Aorta (tissue), 5 donors: ENCODE data around the gene DISC1. TPM values are rescaled to one million over a fixed set of nuclear protein-coding genes. Genes with fewer than 3 reads are reported as not detected.

Source experiments
- ATAC-seq: fragments of 200-7000 bp; cut with Tn5 transposase; one replicate; pipeline ENCODE4 v1.9.1; 2022; ENCODE audit warnings: moderate library complexity; ENCODE audit not compliant: low FRiP score
- DNase-seq, 2 donors: peaks; one replicate each; pipeline ENCODE4 v3.0.0-alpha.2; 2020
- H3K27ac ChIP-seq, 2 donors: one replicate each; pipeline ENCODE4 v1.5.1; 2013; ENCODE audit warnings: low read length in 2 of 2, mild to moderate bottlenecking in 2 of 2, moderate library complexity in 2 of 2, control low read depth in 1 of 2, inconsistent platforms in 1 of 2, low read depth in 1 of 2
- H3K27me3 ChIP-seq, 2 donors: one replicate each; pipeline ENCODE4 v1.6.1; 2013; ENCODE audit warnings: control low read depth in 1 of 2, low read length in 1 of 2, mild to moderate bottlenecking in 1 of 2, moderate library complexity in 1 of 2; ENCODE audit not compliant: insufficient read depth in 2 of 2, control insufficient read depth in 1 of 2
- H3K36me3 ChIP-seq, 2 donors: one replicate each; pipeline ENCODE4 v1.6.1; 2013; ENCODE audit warnings: control low read depth in 1 of 2, low read length in 1 of 2, mild to moderate bottlenecking in 1 of 2; ENCODE audit not compliant: insufficient read depth in 2 of 2, control insufficient read depth in 1 of 2
- H3K4me1 ChIP-seq, 2 donors: one replicate each; pipeline ENCODE4 v1.6.1; 2013; ENCODE audit warnings: low read length in 2 of 2, control low read depth in 1 of 2, mild to moderate bottlenecking in 1 of 2, moderate library complexity in 1 of 2; ENCODE audit not compliant: insufficient read depth in 2 of 2, control insufficient read depth in 1 of 2
- H3K4me3 ChIP-seq, 2 donors: one replicate each; pipeline ENCODE4 v1.5.1; 2013; ENCODE audit warnings: low read length in 2 of 2, control low read depth in 1 of 2, mild to moderate bottlenecking in 1 of 2
- H3K9me3 ChIP-seq: one replicate; pipeline ENCODE4 v1.6.1; 2013; ENCODE audit warnings: mild to moderate bottlenecking, low read length; ENCODE audit not compliant: control insufficient read depth
- WGBS, 2 donors: extraction: QIAGEN DNeasy Blood & Tissue Kit; methylation state at CpG; one replicate each; pipeline ENCODE4 v1.1.7; 2013; 5-methylcytosine and 5-hydroxymethylcytosine counted together
- intact Hi-C, 2 donors: fragments of 100-400 bp; cut with DNase I; formaldehyde crosslinking; loops; one replicate each; pipeline versions ENCODE4 v1.14.2 to v1.15.0; 2022
- polyA plus RNA-seq, 2 donors: library from polyadenylated mRNA; stranded (reverse); fragments of 200-250 nt; gene quantifications; one replicate each; pipeline ENCODE4 v1.2.3, GENCODE V29; 2013
- total RNA-seq, 2 donors: library from RNA; stranded (reverse); fragmentation: NEBNext Ultra II Directional; extraction: Animal tissue kit (Norgen Biotek cat#: 25700); gene quantifications; one replicate each; pipeline ENCODE4 v1.2.1, GENCODE V29; 2021
- donor health status: healthy with polysubstance abuse.
- donor health status: Bipolar disorder and iron deficiency.
- donor health status: DM: no; HTN: no; CAD: no.
- donor health status: DM: no; HTN: no; CAD: no.
- donor health status: DM: yes; HTN: yes; CAD: no.

DISC1 gene
- total and polyA plus RNA-seq, 4 donors = 0.64 to 31.7 (median 6.0) TPM

GRCh38 chr1:231926933-231927332 is 300.3 kb downstream of the DISC1 start:
- WGBS, 2 donors = 76 to 79% methylated on average over 2 of the region's 2 CpGs
- ATAC-seq (no peak), DNase-seq (no peak)
- peaks cover 2 to 13% of the 10 kb centered on the region in 2 donors for H3K4me1 ChIP-seq
- intact Hi-C loops = no loop called here
- no peaks in the 10 kb centered on the region for H3K36me3 ChIP-seq
- no peak overlapping the region for H3K4me3 ChIP-seq
- H3K9me3 ChIP-seq = no peaks in the 10 kb centered on the region
- H3K27ac ChIP-seq = no peak overlapping the region
- H3K27me3 ChIP-seq = no peaks in the 10 kb centered on the region

- intact Hi-C loops = no loop called here
- no peak overlapping the region for H3K27ac ChIP-seq
- H3K36me3 ChIP-seq = no peaks in the 10 kb centered on the region
- WGBS, 2 donors = 34 to 43% methylated on average over 7 of the region's 7 CpGs
- H3K4me1 ChIP-seq = peaks cover 2 to 13% of the 10 kb centered on the region in 2 donors
- DNase-seq (no peak), ATAC-seq (no peak)
- H3K27me3 ChIP-seq = no peaks in the 10 kb centered on the region
- no peaks in the 10 kb centered on the region for H3K9me3 ChIP-seq
- H3K4me3 ChIP-seq = no peak overlapping the region
Measured at GRCh38 chr1:231927431-231927830, 300.8 kb downstream of the DISC1 start.

- Histone ChIP-seq H3K4me1 (peaks cover 2 to 13% of the 10 kb centered on the region in 2 donors), H3K27ac (no peak overlapping the region), H3K27me3 (no peaks in the 10 kb centered on the region), H3K9me3 (no peaks in the 10 kb centered on the region), H3K36me3 (no peaks in the 10 kb centered on the region), H3K4me3 (no peak overlapping the region)
- intact Hi-C loops = no loop called here
- no peak for ATAC-seq
- no peak for DNase-seq
- WGBS, 2 donors = 25 to 31% methylated on average over 8 of the region's 8 CpGs
Measured at GRCh38 chr1:231929311-231929710, 302.7 kb downstream of the DISC1 start.

- H3K27ac ChIP-seq = no peak overlapping the region
- H3K4me3 ChIP-seq = no peak overlapping the region
- peaks cover 2 to 13% of the 10 kb centered on the region in 2 donors for H3K4me1 ChIP-seq
- no peak for DNase-seq
- no peaks in the 10 kb centered on the region for H3K27me3 ChIP-seq
- H3K36me3 ChIP-seq = no peaks in the 10 kb centered on the region
- WGBS, 2 donors = 76 to 77% methylated on average over 7 of the region's 7 CpGs
- ATAC-seq = no peak
- no peaks in the 10 kb centered on the region for H3K9me3 ChIP-seq
- intact Hi-C loops = no loop called here
Measured at GRCh38 chr1:231930257-231930947, 303.8 kb downstream of the DISC1 start.

GRCh38 chr1:231931146-231931545 is 304.6 kb downstream of the DISC1 start:
- H3K4me3 ChIP-seq = no peak overlapping the region
- DNase-seq (no peak), ATAC-seq (no peak)
- H3K9me3 ChIP-seq = no peaks in the 10 kb centered on the region
- intact Hi-C loops = no loop called here
- no peak overlapping the region for H3K27ac ChIP-seq
- 94 to 95% methylated on average over 4 of the region's 4 CpGs for WGBS, 2 donors
- H3K36me3 ChIP-seq = no peaks in the 10 kb centered on the region
- no peaks in the 10 kb centered on the region for H3K27me3 ChIP-seq
- peaks cover 2 to 13% of the 10 kb centered on the region in 2 donors for H3K4me1 ChIP-seq

GRCh38 chr1:231931846-231932454 is 305.4 kb downstream of the DISC1 start:
- H3K27me3 ChIP-seq = no peaks in the 10 kb centered on the region
- intact Hi-C loops = no loop called here
- peaks cover 1 to 8% of the 10 kb centered on the region in 2 donors for H3K4me1 ChIP-seq
- H3K9me3 ChIP-seq = no peaks in the 10 kb centered on the region
- ATAC-seq = no peak
- H3K4me3 ChIP-seq = no peak overlapping the region
- 84 to 88% methylated on average over 4 of the region's 4 CpGs for WGBS, 2 donors
- H3K27ac ChIP-seq = no peak overlapping the region
- DNase-seq = no peak
- no peaks in the 10 kb centered on the region for H3K36me3 ChIP-seq

GRCh38 chr1:231933711-231934626 is 307.4 kb downstream of the DISC1 start:
- no peak for ATAC-seq
- H3K9me3 ChIP-seq = peaks cover 1% of the 10 kb centered on the region
- WGBS, 2 donors = 94 to 95% methylated on average over 15 of the region's 15 CpGs
- H3K36me3 ChIP-seq = no peaks in the 10 kb centered on the region
- intact Hi-C loops = no loop called here
- DNase-seq = no peak
- H3K27me3 ChIP-seq = no peaks in the 10 kb centered on the region
- H3K4me3 ChIP-seq = no peak overlapping the region
- H3K27ac ChIP-seq = no peak overlapping the region
- no peaks in the 10 kb centered on the region for H3K4me1 ChIP-seq

GRCh38 chr1:231934797-231935196 is 308.2 kb downstream of the DISC1 start:
- H3K27ac ChIP-seq = no peak overlapping the region
- intact Hi-C loops = no loop called here
- 28 to 36% methylated on average over 5 of the region's 5 CpGs for WGBS, 2 donors
- peaks cover 1% of the 10 kb centered on the region for H3K9me3 ChIP-seq
- no peak overlapping the region for H3K4me3 ChIP-seq
- H3K36me3 ChIP-seq = no peaks in the 10 kb centered on the region
- no peaks in the 10 kb centered on the region for H3K27me3 ChIP-seq
- DNase-seq (no peak), ATAC-seq (no peak)
- H3K4me1 ChIP-seq = no peaks in the 10 kb centered on the region
